ENCODE results near the gene SDK1. TPM values are rescaled to one million over a fixed set of nuclear protein-coding genes. Genes with fewer than 3 reads are reported as not detected.

Gene SDK1
- total RNA-seq, 1 donor from 2014 or later, result 1.1 TPM

DNA sequence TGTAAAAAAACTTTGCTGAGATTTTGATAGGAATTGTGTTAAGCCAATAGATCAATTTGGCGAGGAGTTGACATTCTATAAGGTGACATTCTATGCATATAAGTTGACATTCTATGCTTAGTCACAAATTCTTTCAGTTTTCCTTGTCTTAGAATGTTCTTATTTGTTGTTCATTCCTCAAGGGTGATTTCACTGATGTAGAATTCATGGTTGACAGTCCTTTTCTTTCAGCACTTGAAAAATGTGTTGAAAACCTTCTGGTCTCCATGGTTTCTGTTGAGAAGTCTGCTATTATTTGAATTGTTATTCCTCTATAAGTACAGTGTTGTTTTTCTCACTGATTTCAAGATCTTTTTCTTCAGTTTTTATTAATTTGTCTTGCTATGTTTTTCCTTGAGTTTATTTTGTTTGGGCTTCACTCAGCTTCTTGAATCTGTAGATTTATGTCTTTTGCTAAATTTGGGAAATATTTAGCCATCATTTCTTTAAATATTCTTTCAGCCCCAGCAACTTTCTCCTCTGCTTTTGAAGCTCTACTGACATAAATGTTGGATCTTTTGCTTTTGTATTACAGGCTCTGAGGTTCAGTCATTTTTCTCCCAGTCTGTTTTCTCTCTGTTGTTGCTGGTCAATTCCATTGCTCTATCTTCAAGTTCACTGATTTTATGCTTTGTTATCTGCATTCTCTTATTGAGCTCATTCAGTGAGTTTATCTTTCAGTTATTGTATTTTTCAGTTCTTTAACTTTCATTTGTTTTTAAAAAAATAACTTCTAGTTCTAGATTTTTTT, 154.9 kb downstream of the SDK1 start:
- DNase-seq (ENCODE audit: low read depth, low spot score), result no peak

DNA sequence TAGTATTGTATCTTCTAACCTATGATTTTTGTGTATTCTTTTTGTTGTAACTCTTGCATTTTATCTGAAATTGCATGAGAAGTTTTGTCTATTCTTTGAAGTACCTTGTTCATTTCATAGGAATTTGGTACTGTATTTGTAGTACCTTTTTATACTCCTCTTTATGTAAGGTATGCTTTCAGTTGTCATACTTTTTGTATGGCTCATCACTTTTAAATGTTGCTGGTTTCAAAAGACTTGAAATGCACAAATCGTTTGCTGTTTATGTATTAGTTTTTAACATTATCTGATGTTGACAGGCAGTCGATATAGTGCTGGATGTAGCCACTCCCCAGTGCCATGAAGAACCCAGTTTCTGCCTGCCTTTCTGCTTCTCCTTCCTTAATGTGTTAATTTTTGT, 158.1 kb downstream of the SDK1 start:
- DNase-seq (ENCODE audit: low read depth, low spot score), result no peak

DNA sequence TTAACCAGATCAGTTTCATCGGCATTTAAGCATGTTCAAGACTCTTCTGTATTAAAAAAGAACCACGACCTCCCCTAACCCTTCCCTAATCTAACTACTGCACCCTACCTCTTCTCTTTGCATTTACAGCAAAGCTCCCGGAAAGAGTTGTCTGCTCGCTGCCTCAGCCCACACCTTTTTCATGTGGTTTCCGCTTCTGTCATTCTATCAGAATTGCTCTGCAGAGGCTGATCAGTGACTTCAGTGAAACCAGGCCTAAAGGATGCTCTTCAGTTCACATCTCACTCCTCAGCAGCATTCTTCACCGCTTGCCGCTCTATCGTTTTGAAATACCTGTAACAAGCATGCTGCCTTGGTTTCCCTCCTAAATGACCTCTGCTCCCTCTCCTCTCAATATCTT, 160.9 kb downstream of the SDK1 start:
- DNase-seq (ENCODE audit: low read depth, low spot score), result no peak

DNA sequence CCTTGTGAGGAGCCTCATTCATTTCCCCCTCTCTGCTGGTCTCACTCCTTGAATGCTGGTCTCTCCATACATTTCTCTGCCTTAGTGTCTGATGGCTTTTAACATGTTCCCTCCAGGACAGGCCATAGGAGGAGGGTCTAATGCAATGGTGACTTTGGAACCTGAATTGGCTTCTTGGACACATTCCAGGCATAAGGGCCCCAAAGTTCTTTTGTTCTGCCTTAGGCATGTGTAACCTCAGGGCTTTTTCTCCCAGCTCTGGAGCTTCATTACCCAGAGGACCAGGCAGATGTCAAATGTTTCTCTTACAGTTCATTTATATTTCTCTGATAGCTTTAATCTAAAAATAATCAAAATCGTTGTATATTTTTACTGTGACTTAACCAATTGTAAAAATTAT, 162.6 kb downstream of the SDK1 start:
- no peak for DNase-seq (ENCODE audit: low read depth, low spot score)

DNA sequence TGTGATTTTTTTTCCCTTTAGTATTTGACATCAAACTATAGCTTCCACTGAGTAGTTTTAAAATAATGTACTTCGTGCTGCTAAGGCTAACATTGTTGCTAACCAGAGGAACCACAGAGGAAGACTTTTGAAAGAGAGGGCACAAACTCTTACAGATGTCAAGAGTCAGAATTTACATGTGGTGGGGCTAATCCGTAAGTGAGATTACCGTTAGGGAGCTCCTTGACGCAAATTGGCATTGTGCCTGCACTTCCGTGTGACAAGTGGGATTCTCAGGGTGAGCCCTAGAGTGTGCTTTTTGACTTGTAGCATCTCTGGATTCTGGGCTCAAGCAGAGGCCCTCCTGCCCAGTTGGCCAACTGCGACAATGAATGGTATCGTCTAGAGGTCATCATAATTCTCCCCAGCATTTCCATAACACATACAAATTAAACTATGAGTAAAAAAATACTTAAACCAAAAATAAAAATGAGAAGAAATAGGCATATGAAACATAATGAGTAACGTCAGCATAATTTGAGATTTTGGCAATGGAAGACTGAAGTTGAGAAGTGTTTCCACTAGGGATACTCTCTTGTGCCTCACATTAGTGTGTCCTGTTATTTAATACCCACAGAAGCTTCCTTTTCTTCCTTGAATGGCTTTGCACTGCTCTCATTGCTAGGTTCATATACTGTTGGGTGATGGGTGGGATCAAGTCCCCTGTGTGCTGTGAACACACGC, 164.0 kb downstream of the SDK1 start:
- no peak for DNase-seq (ENCODE audit: low read depth, low spot score)

DNA sequence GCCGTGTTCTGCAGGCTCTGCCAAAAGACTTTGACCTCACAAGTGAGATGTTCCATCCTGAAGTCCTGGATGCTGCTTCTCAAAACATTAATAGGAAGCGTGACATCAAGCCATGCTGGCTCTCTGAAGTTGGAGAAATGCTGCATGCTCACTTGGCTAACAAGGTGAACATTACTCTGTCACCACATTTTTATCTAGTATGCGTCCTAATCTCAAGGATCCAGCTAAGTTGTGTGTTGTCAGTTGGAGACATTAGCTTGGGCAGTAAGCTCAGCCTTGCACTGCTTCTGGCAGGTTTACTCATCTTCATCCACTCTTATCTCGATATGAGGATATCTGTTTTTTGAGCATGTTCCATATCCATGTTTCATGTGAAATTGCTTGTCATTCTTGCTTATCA, 165.2 kb downstream of the SDK1 start:
- no peak for DNase-seq (ENCODE audit: low read depth, low spot score)

DNA sequence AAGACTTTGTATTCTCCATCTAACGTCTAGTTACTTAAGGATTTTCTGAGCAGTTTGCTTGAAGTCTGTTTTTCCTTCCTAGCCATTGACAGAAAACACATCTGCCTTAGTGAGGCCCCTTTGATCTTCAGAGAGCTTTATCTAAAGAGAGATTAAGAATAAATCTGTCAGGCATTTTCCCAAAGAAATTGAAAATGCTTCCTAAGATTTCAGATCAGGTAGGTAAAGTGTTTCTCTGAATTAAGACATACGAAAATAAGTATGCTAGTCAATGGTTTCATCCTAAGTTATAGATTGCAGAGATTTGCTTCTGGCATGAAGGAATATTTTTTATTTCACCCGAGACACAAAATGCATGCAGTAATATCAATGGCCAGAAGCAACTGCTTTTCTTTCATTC, 168.6 kb downstream of the SDK1 start:
- no peak for DNase-seq (ENCODE audit: low read depth, low spot score)

DNA sequence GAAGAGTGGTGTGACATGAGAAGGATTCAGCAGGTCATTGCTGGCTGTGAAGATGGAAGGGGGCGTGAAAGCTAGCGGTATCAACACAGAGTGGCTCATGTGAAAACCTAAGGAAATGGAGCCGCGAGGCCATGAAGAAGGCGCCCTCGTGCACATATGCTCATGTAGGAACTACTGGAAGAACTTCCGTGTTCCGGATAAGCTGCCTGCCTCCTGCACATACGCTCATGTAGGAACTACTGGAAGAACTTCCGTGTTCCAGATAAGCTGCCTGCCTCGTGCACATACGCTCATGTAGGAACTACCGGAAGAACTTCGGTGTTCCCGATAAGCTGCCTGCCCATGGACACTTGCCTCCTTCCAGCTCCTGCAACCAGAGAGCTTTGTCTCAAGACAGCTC, 179.1 kb downstream of the SDK1 start:
- DNase-seq (ENCODE audit: low read depth, low spot score), result no peak

DNA sequence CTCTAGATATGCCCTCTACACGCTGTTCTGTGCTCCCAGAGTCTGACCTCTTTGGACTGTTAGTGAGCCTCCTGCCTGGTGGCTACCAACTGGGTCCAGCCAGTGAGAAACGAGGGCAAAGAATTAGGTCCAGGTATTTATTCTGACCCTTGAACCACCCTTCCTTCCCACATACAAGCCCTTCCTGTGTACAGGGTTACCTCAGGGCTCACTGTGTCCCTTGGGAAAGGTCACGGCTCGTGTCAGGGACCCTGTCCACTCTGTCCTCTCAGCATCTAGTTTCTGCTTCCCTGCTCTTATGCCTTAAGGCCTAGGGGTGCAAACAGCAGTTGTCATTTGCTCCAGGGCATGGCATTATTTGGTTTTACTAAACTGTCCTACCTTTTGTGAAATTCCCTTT, 180.4 kb downstream of the SDK1 start:
- DNase-seq (ENCODE audit: low read depth, low spot score), result no peak

DNA sequence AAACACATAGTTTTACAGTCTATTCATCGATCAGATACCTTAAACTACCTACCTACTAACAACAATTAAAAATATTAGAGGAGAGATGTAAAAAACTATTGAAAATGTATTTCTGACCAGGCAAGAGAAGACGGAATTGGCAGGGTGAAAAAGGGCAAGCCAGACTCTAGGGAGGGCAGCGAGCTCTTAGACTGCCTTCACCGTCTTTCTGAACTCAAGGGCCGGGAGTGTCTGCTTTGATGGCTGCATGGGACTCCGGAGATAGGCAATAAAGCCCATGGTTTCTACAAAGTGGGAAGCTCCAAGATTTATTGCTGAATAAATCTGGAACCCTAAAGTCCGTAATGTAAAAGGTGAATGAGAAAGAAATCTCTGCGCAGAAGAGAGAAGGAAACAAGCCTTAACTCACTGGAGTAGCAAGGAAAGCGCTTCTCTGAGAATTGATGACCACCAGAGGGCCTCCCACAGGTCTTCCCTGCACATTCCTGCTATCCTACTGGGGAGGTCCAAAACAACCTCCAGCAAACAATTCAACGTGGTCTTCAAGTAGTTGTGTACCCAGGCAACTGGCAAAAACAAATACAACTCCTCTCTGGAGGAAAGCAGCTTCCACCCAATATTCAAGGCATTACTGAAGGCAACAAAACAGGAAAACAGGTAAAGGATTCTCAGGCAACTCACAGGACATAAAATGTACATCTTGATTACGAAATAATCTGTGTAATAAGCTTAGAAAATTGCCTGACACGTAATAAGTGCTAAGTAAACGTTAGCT, 181.3 kb downstream of the SDK1 start:
- DNase-seq (ENCODE audit: low read depth, low spot score), result peak; percentile 13

DNA sequence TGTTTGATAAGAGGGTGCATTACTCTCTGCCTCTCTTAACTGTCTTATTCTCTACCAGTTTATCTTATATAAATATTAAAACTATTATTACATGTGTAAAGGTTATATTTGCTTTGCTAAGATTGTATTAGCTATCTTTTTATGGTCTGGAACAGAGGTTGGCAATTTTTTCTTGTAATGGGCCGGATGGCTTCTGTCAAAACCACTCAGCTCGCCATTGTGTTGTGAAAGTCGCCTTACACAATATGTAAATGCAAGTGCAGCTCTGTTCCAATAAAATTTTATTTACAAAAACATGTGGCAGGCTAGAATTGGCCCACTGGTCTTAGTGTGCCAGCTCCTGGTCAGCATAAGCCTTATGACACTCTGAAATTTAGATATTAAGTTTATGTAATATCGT, 185.8 kb downstream of the SDK1 start:
- no peak for DNase-seq (ENCODE audit: low read depth, low spot score)

DNA sequence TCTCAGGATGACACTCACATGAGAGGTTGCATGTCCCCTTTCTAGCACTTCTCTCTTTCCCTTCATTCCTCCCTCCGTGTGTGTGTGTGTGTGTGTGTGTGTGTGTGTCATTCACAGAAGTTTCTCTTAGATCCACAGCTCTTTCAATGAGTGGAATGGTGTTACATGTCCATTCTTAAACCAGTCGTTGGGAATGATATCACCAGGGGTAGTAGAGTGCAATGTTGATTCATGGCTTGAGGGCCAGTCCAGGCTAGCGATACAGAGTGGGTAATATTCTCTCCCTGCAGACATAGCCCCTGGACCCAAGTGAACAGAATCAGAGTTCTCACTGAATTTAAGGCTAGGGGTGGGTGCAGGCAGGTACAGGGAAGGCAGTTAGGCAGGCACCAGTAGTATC, 187.8 kb downstream of the SDK1 start:
- no peak for DNase-seq (ENCODE audit: low read depth, low spot score)

DNA sequence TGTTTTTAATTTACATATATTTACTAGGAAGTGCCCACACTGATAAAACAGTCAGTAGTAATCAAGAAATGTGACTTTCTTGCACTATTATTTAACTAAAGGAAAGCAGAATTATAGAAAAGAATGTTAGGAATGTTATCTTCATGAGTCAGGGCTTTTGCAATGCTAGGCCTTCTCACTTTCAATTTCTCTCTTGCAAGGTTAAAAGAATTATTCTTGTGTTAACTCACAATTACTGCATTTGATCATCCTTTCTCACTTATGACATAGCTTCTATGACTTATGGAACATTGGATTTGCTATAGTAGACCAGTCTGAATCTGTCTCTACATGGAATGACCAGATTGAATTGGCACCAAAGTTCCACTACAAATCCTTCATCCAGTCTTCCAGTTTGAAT, 192.4 kb downstream of the SDK1 start:
- peak; percentile 32 for DNase-seq (ENCODE audit: low read depth, low spot score)

DNA sequence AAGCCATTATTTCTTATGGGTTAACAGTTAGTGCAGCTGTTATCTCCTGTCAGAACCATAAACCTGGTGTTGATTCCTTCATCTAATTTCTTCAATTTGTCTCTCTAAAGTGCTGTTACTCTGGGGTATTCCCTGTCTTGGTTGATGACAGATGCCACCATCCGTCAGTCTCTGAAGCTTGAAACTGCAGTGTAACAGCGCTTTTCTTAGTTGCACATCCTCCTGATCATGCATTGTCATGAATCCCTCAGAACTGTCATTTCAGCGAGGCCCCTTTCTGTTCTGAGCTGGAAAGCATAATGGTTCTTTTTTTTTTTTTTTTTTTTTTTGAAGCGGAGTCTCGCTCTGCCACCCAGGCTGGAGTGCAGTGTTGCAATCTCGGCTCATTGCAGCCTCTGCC, 193.9 kb downstream of the SDK1 start:
- DNase-seq (ENCODE audit: low read depth, low spot score), result no peak

DNA sequence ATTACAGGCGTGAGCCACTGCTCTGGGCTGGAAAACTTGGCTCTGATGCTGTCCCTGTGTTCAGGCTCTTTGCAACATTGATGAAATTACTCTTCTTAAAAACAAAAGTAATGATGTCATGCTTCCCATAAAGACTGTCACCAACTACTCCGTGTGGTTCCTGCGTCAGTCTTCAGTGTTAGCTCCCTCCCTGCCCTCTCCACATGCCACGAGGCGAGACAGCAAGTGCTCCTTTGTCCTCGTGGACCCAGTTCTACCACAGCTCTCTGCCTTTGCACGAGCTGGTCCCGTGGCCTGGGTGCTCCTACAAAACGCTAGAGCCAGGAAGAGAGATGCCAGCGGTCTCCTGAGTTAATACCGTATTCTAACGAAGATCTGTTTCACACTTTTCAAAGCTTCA, 194.5 kb downstream of the SDK1 start:
- DNase-seq (ENCODE audit: low read depth, low spot score), result no peak

DNA sequence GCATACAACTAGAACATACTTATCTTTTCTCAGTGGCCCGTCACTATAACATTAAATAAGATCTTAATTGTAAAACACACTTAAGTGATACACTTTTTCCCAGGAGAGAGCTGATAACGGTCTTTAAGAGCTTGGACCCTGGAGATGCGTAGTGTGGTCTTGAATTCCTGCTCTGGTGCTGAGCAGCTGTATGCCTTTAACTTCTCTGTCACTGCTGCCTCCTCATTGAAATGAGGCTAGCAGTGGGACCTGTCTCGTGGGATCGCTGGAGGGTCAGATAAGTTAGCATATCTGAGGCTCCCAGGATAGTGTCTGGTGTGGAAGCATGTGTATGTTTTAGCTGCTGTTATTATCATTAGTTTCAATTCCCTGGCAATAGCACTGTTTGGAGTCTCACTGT, 194.9 kb downstream of the SDK1 start:
- DNase-seq (ENCODE audit: low read depth, low spot score), result no peak

DNA sequence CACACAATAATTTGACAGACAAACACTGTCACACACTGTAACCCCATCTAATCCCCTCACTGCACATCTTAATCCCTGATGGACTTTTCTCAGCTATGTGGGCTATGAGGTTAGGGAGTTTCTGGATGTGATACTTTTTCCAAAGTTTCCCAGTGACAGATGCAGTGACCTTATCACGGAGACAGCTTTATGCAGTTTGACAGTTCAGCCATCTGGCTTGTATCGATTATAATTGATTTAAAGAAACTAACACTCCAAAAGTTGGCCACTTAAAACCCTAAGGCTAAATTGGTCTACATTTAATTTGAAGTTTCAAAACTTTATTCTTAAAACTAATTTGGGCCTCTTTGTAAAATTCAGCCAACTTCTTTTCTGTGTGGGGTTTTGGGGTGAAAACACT, 196.7 kb downstream of the SDK1 start:
- no peak for DNase-seq (ENCODE audit: low read depth, low spot score)

DNA sequence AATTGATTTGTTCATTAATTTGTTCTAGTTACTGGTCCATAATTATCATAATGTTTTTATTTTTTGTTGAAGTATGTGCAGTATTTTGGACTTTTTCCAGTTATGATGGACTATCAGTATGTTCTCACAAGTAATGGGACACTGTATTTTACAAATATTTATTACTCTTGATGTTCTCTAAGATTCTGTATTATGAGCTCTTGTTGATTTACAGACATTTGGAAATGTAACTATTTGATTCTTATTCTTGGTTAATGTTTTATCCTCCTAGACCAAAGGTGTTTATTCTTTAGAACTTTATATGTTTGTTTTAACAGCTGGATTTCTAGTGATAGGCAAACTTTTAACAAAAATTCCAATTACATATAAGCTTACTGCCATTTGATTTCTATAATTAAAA, 200.6 kb downstream of the SDK1 start:
- no peak for DNase-seq (ENCODE audit: low read depth, low spot score)

DNA sequence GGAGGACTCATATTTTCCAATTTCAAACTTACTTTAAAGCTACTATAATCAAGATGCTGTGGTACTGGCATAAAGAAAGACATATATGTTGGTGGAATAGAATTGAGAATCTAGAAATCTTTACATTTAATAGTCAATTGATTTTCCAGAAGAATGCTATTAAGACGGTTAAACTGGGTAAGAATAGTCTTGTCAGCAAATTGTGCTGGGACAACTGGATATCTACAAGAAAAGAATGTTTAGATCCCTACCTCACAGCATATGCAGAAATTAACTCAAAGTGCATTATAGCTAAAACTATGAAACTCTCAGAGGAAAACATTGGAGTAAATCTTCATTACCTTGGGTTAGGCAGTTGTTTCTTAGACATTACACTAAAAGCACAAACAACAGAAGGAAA, 203.3 kb downstream of the SDK1 start:
- no peak for DNase-seq (ENCODE audit: low read depth, low spot score)

DNA sequence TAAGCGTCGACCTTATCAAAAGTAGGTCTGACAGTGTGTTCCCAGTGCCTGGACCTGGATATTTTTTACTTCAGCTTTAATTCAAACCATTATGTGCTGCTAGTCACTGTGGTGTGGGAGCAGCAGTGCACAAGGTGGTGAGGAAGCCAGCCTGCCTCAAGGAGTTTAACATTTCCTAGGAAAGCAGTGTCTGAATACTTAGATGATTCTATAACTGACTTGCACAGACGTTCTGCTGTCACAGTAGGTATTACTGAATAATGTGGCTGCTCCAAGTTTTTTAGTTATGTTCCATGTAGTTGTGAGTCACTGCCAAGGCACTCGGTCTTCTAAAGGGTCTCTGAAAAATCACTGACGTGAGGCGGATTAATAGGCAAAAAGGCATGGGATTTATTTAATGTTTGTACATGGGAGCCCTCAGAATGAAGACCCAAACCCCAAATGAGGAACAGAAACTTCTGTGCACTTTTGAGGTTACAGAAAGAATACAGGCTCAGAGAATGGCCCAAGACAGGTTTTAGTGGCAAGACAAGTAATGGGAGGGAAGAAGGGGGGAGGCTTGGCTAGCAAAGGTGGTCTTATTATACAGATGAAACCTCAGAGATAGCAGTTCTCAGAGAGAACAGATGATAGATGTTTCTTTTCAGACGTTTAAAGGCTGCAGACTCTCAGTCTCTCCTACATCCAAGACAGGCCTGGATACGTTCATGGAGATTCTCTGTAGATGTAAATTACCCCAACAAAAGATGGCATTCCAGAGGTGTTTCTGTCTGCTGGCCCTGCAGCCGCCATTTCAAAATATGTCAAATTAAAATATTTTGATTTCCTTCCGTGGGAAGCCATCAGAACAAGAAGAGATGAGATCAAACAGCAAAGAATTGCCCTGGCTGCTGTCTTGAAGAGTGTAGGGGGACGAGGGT, 209.3 kb downstream of the SDK1 start:
- no peak for DNase-seq (ENCODE audit: low read depth, low spot score)

DNA sequence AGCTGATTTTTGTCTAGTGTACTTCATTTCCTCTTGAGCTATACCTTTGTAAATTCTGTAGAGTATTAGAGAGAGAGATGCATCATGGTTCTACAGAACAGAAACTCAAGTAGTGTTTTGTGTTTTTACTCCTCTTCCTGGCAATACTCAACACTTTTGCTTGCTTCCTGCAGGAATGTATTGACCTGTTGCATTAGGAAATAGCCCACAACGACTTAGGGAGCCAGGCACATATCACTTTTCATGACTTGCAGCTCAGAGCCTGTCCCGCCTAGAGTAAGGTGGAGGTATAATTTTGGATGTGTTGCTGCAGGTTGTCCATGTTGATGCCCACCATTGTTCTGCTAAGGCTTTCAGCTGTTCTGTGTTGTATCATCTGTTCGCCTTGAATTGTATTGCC, 216.3 kb downstream of the SDK1 start:
- DNase-seq (ENCODE audit: low read depth, low spot score), result no peak
